Measurements from ENCODE around the gene SAMSN1. TPM values are rescaled to one million over a fixed set of nuclear protein-coding genes. Genes with fewer than 3 reads are reported as not detected.

Gene SAMSN1
- total RNA-seq, 1 donor from 2014 or later, result 2.6 TPM

GRCh38 chr21:14543983-14544382, 2.1 kb downstream of the SAMSN1 start:
- H3K9me3 Mint-ChIP-seq, result no peaks in the 10 kb centered on the region
- no peak overlapping the region for H3K27ac Mint-ChIP-seq
- H3K36me3 Mint-ChIP-seq, result no peaks in the 10 kb centered on the region
- H3K27me3 Mint-ChIP-seq, result no peaks in the 10 kb centered on the region
- no peaks in the 10 kb centered on the region for H3K4me1 Mint-ChIP-seq (ENCODE audit: unreplicated experiment)
- H3K4me3 Mint-ChIP-seq, result no peak overlapping the region
- no peak for TF ChIP-seq CTCF (conservative IDR thresholded peaks at IDR 0.05)
- no peak for DNase-seq (ENCODE audit: extremely low spot score, unreplicated experiment)

GRCh38 chr21:14542638-14543037, 3.5 kb downstream of the SAMSN1 start:
- no peak for TF ChIP-seq CTCF (conservative IDR thresholded peaks at IDR 0.05)
- Mint-ChIP-seq H3K27me3 (no peaks in the 10 kb centered on the region), H3K36me3 (no peaks in the 10 kb centered on the region), H3K4me3 (no peak overlapping the region), H3K4me1 (ENCODE audit: unreplicated experiment) (no peaks in the 10 kb centered on the region), H3K9me3 (no peaks in the 10 kb centered on the region), H3K27ac (no peak overlapping the region)
- no peak for DNase-seq (ENCODE audit: extremely low spot score, unreplicated experiment)

GRCh38 chr21:14541841-14542490, 4.1 kb downstream of the SAMSN1 start:
- no peak for TF ChIP-seq CTCF (conservative IDR thresholded peaks at IDR 0.05)
- Mint-ChIP-seq H3K4me1 (ENCODE audit: unreplicated experiment) (no peaks in the 10 kb centered on the region), H3K9me3 (no peaks in the 10 kb centered on the region), H3K27ac (no peak overlapping the region), H3K36me3 (no peaks in the 10 kb centered on the region), H3K4me3 (no peak overlapping the region), H3K27me3 (no peaks in the 10 kb centered on the region)
- DNase-seq (ENCODE audit: extremely low spot score, unreplicated experiment), result no peak

- peaks cover 4% of the 10 kb centered on the region for H3K9me3 Mint-ChIP-seq
- TF ChIP-seq CTCF (conservative IDR thresholded peaks at IDR 0.05), result no peak
- H3K4me1 Mint-ChIP-seq (ENCODE audit: unreplicated experiment), result no peaks in the 10 kb centered on the region
- no peak overlapping the region for H3K27ac Mint-ChIP-seq
- H3K36me3 Mint-ChIP-seq, result no peaks in the 10 kb centered on the region
- H3K4me3 Mint-ChIP-seq, result no peak overlapping the region
- no peak for DNase-seq (ENCODE audit: extremely low spot score, unreplicated experiment)
- H3K27me3 Mint-ChIP-seq, result no peaks in the 10 kb centered on the region
These were observed 7.6 kb downstream of the SAMSN1 start for GRCh38 chr21:14538483-14538882.

GRCh38 chr21:14536929-14537328, 9.2 kb downstream of the SAMSN1 start:
- H3K27ac Mint-ChIP-seq, result no peak overlapping the region
- no peak for DNase-seq (ENCODE audit: extremely low spot score, unreplicated experiment)
- H3K27me3 Mint-ChIP-seq, result no peaks in the 10 kb centered on the region
- peaks cover 5% of the 10 kb centered on the region for H3K4me1 Mint-ChIP-seq (ENCODE audit: unreplicated experiment)
- no peak for TF ChIP-seq CTCF (conservative IDR thresholded peaks at IDR 0.05)
- H3K36me3 Mint-ChIP-seq, result no peaks in the 10 kb centered on the region
- no peak overlapping the region for H3K4me3 Mint-ChIP-seq
- H3K9me3 Mint-ChIP-seq, result peaks cover 4% of the 10 kb centered on the region

GRCh38 chr21:14535702-14536101, 10.4 kb downstream of the SAMSN1 start:
- Mint-ChIP-seq H3K4me3 (no peak overlapping the region), H3K27me3 (no peaks in the 10 kb centered on the region), H3K36me3 (no peaks in the 10 kb centered on the region), H3K4me1 (ENCODE audit: unreplicated experiment) (peaks cover 8% of the 10 kb centered on the region), H3K9me3 (peaks cover 4% of the 10 kb centered on the region), H3K27ac (no peak overlapping the region)
- no peak for DNase-seq (ENCODE audit: extremely low spot score, unreplicated experiment)
- no peak for TF ChIP-seq CTCF (conservative IDR thresholded peaks at IDR 0.05)
